ENCODE results near the gene SEMA4C. TPM values are rescaled to one million over a fixed set of nuclear protein-coding genes. Genes with fewer than 3 reads are reported as not detected.

Gene SEMA4C
- total and polyA plus RNA-seq, 2 experiments from 2014 or later, result 27.9 to 53.6 TPM

DNA sequence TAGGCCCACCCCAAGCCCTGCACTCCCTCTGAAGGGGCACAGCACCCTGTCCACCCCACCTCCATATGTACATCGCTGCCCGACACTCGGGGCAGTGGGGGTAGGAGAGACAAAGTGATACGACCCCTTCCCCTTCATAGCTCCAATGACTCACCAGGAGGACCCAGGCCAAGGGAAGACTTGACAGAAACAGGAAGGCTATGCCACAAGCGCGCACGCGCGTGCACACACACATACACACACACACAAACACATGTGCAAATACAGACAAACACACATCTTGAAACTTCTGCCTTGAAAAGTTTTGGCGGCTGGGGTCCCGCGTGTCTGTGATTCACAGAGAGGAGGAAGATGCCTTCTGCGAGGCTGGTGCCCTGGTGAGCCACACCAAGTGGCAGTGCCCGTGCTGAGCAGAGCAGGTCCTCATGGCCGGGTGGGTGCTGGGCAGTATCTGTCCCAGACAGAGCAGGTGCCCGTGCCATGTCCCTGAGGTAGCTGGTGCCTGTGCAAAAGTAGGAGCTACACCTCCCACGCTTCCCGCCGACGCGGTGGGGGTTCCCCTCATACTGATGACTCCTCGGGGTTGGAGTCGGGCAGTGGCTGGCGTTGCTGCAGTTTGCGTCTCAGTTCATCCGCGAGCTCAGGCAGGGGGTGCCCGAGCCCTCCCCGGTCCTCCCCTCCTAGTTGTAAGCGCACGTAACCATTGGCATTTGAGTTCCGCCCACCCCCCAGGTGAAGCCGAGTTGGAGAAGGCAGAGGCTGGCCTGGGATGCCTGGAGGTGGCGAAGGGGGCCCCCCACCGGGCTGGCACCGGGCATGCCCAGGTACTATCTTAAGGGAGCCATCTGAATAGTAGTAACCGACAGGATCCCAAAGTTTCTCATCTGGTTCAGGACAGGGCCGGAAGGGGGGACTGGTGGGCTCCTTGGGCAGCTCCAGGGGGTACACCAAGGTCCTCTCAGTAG, 9.5 kb downstream of the SEMA4C start:
- no peaks in the 10 kb centered on the region for H3K9me3 ChIP-seq (ENCODE audit: low read depth)
- no peaks in the 10 kb centered on the region for H3K27me3 ChIP-seq
- no peak overlapping the region for H3K4me3 ChIP-seq
- TF ChIP-seq, protein P1, sequence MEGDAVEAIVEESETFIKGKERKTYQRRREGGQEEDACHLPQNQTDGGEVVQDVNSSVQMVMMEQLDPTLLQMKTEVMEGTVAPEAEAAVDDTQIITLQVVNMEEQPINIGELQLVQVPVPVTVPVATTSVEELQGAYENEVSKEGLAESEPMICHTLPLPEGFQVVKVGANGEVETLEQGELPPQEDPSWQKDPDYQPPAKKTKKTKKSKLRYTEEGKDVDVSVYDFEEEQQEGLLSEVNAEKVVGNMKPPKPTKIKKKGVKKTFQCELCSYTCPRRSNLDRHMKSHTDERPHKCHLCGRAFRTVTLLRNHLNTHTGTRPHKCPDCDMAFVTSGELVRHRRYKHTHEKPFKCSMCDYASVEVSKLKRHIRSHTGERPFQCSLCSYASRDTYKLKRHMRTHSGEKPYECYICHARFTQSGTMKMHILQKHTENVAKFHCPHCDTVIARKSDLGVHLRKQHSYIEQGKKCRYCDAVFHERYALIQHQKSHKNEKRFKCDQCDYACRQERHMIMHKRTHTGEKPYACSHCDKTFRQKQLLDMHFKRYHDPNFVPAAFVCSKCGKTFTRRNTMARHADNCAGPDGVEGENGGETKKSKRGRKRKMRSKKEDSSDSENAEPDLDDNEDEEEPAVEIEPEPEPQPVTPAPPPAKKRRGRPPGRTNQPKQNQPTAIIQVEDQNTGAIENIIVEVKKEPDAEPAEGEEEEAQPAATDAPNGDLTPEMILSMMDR (IDR thresholded peaks at IDR 0.05; ENCODE audit: low read depth, low read length), result no peak
- no peak overlapping the region for H3K27ac ChIP-seq
- peaks cover 45% of the 10 kb centered on the region for H3K36me3 ChIP-seq
- H3K4me1 ChIP-seq (ENCODE audit: low read depth), result peaks cover 3% of the 10 kb centered on the region
- no peak for DNase-seq (ENCODE audit: low read depth in 1 of 2, low spot score in 1 of 2)

DNA sequence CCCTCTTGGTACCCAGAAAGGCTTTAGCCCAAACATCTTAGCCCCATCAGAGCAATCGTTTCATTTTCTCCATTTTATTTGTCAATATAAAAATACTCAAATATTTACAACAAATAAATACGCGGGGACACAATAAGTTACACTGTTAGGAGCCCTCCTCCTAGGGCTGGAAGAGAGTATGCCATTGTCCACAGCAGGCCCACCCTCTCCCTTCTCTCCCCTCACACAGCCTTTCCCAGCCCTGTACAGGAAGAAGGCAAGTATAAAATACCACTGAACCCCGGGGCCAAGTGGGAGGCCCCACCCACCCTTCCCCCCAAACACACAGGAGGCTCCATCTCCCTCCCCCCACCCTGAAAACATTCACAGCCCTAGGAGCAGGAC, 10.2 kb downstream of the SEMA4C start:
- no peaks in the 10 kb centered on the region for H3K9me3 ChIP-seq (ENCODE audit: low read depth)
- H3K27me3 ChIP-seq, result no peaks in the 10 kb centered on the region
- no peak for DNase-seq (ENCODE audit: low read depth in 1 of 2, low spot score in 1 of 2)
- TF ChIP-seq, protein P1 (IDR thresholded peaks at IDR 0.05; ENCODE audit: low read depth, low read length), result no peak
- no peak overlapping the region for H3K4me3 ChIP-seq
- peaks cover 38% of the 10 kb centered on the region for H3K36me3 ChIP-seq
- H3K4me1 ChIP-seq (ENCODE audit: low read depth), result peaks cover 3% of the 10 kb centered on the region
- H3K27ac ChIP-seq, result no peak overlapping the region

DNA sequence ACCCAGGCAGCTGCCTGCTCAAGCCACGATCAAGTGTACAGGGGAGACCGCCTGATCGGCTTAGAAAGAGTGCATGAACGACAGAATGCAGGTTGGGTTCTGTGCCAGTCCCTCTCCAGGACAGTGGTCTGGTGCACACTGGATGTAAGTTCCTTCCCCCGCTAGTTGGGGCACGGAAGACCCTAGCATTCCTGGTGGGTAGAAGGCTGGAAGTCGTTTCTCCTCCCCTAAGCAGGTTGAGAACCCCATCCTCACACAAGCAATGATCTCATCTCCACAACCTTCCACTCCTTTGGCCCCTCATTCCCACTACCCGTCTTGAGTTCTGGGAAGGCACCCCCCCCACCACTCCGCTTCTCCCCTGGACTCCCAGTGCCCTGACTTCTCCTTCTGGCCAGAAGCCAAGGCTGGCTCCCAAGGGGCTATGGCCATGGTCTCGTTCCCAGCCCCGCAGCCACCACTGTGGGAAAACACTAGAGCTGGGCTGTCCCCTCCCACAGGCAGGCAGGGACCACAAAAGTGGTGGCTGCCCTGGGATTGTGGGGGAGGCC, 10.7 kb downstream of the SEMA4C start:
- H3K36me3 ChIP-seq, result peaks cover 33% of the 10 kb centered on the region
- TF ChIP-seq, protein P1 (IDR thresholded peaks at IDR 0.05; ENCODE audit: low read depth, low read length), result no peak
- peaks cover 3% of the 10 kb centered on the region for H3K4me1 ChIP-seq (ENCODE audit: low read depth)
- no peaks in the 10 kb centered on the region for H3K9me3 ChIP-seq (ENCODE audit: low read depth)
- H3K4me3 ChIP-seq, result no peak overlapping the region
- H3K27me3 ChIP-seq, result no peaks in the 10 kb centered on the region
- H3K27ac ChIP-seq, result peak overlapping the region; percentile 3
- DNase-seq (ENCODE audit: low read depth in 1 of 2, low spot score in 1 of 2), result no peak

DNA sequence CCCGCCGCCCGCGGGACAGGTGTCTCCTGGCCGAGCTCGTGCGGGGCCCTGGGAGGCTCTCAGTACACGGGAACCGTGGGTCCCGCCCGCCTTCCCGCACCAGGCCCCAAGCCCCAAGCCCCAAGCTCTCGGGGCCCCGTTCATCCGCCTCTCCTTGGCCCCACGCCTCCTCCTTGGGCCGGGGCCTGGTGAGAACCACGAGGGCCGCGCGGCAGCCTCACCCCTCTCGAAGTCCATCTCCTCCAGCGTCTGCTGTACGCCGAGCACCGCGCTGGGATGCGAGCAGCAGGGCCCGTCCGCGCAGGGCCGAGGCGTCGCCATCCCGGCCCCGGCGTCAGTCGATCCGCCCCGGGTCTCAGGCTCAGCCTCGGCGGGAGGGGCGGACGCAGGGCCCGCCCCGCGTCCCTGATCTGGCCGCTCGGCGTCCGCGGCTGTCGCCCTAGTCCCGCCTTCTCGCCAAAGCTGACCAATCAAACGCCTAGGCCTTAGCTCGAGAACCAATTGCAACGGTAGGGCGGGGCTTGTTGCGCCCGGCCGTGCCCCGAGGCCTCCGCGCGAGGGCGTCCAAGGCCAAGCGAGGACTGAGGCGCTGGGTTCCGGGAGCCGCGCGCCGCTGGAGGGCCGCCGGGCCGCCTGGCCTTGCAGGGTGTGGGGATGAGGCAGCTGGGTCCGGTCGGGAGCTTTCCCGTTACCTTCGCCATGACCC, 12.1 kb downstream of the SEMA4C start, which contains the start of gene ANKRD39:
TSS of gene ANKRD39 (minus strand) at position 350 of the 706 bp plus-strand sequence. CDS start at position 321, 29 bp downstream.
- H3K27ac ChIP-seq, result peak within 1 kb of the TSS; percentile 3
- TF ChIP-seq, protein P1 (IDR thresholded peaks at IDR 0.05; ENCODE audit: low read depth, low read length), result peak; percentile 81
- peak; percentile 99 for DNase-seq (ENCODE audit: low read depth in 1 of 2, low spot score in 1 of 2)
- no peaks in the 10 kb centered on the region for H3K27me3 ChIP-seq
- peaks cover 22% of the 10 kb centered on the region for H3K36me3 ChIP-seq
- no peaks in the 10 kb centered on the region for H3K9me3 ChIP-seq (ENCODE audit: low read depth)
- peaks cover 3% of the 10 kb centered on the region for H3K4me1 ChIP-seq (ENCODE audit: low read depth)
- peak within 1 kb of the TSS; percentile 57 for H3K4me3 ChIP-seq

Measured in cardiac muscle cell (in vitro differentiated cells and primary cell).